H9 (cell line): ENCODE results near the gene SLX4IP. TPM values are rescaled to one million over a fixed set of nuclear protein-coding genes. Genes with fewer than 3 reads are reported as not detected.

Source experiments
- DNase-seq: peaks from one replicate; pipeline ENCODE4 v3.0.0-alpha.2; 2017
- H2AFZ ChIP-seq: one replicate; pipeline ENCODE4 v1.6.1; 2013; ENCODE audit warnings: mild to moderate bottlenecking, low read length, control low read depth, moderate library complexity
- H2AK5ac ChIP-seq: 2 replicates; pipeline ENCODE4 v1.6.1; 2013; ENCODE audit warnings: low read length, control low read depth, mixed read lengths; ENCODE audit not compliant: insufficient read length
- H2BK120ac ChIP-seq: one replicate; pipeline ENCODE4 v1.6.1; 2013; ENCODE audit warnings: low read depth, mild to moderate bottlenecking, low read length, control low read depth, inconsistent platforms; ENCODE audit not compliant: poor library complexity, severe bottlenecking
- H2BK12ac ChIP-seq: 2 replicates; pipeline ENCODE4 v1.6.1; 2013; ENCODE audit warnings: low read length, control low read depth, mixed read lengths, low read depth; ENCODE audit not compliant: insufficient read length
- H2BK15ac ChIP-seq: 2 replicates; pipeline ENCODE4 v1.6.1; 2013; ENCODE audit warnings: low read depth, low read length, control low read depth
- H2BK20ac ChIP-seq: one replicate; pipeline ENCODE4 v1.6.1; 2013; ENCODE audit warnings: low read depth, mild to moderate bottlenecking, low read length, control low read depth, inconsistent platforms; ENCODE audit not compliant: poor library complexity, severe bottlenecking
- H2BK5ac ChIP-seq: 2 replicates; pipeline ENCODE4 v1.6.1; 2013; ENCODE audit warnings: low read length, control low read depth, mixed read lengths; ENCODE audit not compliant: insufficient read length
- H3K14ac ChIP-seq: 2 replicates; pipeline ENCODE4 v1.6.1; 2013; ENCODE audit warnings: low read length, control low read depth; ENCODE audit not compliant: insufficient read depth
- H3K18ac ChIP-seq: 2 replicates; pipeline ENCODE4 v1.6.1; 2013; ENCODE audit warnings: low read depth, mild to moderate bottlenecking, mixed read lengths, low read length, control low read depth; ENCODE audit not compliant: insufficient read length
- H3K23ac ChIP-seq: 2 replicates; pipeline ENCODE4 v1.6.1; 2013; ENCODE audit warnings: low read length, control low read depth, mixed read lengths, low read depth; ENCODE audit not compliant: insufficient read length
- H3K23me2 ChIP-seq: 2 replicates; pipeline ENCODE4 v1.6.1; 2013; ENCODE audit warnings: low read depth, mild to moderate bottlenecking, mixed read lengths, low read length, control low read depth; ENCODE audit not compliant: insufficient read length, poor library complexity, severe bottlenecking
- H3K27ac ChIP-seq: 2 replicates; pipeline ENCODE4 v1.5.1; 2013; ENCODE audit warnings: low read length, control low read depth, mixed read lengths, low read depth; ENCODE audit not compliant: insufficient read length
- H3K27me3 ChIP-seq: 2 replicates; pipeline ENCODE4 v1.6.1; 2013; ENCODE audit warnings: low read length, control low read depth, inconsistent platforms; ENCODE audit not compliant: insufficient read depth
- H3K4ac ChIP-seq: 2 replicates; pipeline ENCODE4 v1.6.1; 2013; ENCODE audit warnings: low read depth, mild to moderate bottlenecking, control low read depth, inconsistent platforms, low read length, moderate library complexity
- H3K4me1 ChIP-seq: 2 replicates; pipeline ENCODE4 v1.6.1; 2013; ENCODE audit warnings: low read length, control low read depth, inconsistent platforms; ENCODE audit not compliant: insufficient read depth
- H3K4me2 ChIP-seq: 2 replicates; pipeline ENCODE4 v1.6.1; 2013; ENCODE audit warnings: low read length, control low read depth, mixed read lengths; ENCODE audit not compliant: insufficient read length, insufficient read depth
- H3K56ac ChIP-seq: 2 replicates; pipeline ENCODE4 v1.6.1; 2013; ENCODE audit warnings: low read depth, mild to moderate bottlenecking, mixed read lengths, low read length, control low read depth; ENCODE audit not compliant: insufficient read length
- H3K79me1 ChIP-seq: 2 replicates; pipeline ENCODE4 v1.6.1; 2013; ENCODE audit warnings: low read depth, mild to moderate bottlenecking, moderate library complexity, low read length, control low read depth, inconsistent platforms; ENCODE audit not compliant: insufficient read depth, poor library complexity, severe bottlenecking
- H3K79me2 ChIP-seq: 2 replicates; pipeline ENCODE4 v1.6.1; 2013; ENCODE audit warnings: low read length, control low read depth, inconsistent platforms; ENCODE audit not compliant: insufficient read depth
- H3K9ac ChIP-seq: 2 replicates; pipeline ENCODE4 v1.6.1; 2013; ENCODE audit warnings: low read length, control low read depth, mixed read lengths; ENCODE audit not compliant: insufficient read length; ENCODE audit errors: extremely low read depth
- H3K9me3 ChIP-seq: one replicate; pipeline ENCODE4 v1.6.1; 2013; ENCODE audit warnings: low read depth, low read length, inconsistent platforms; ENCODE audit not compliant: control insufficient read depth
- H3T11ph ChIP-seq: one replicate; pipeline ENCODE4 v1.6.1; 2013; ENCODE audit warnings: mild to moderate bottlenecking, low read length, control low read depth, inconsistent platforms
- H4K20me1 ChIP-seq: one replicate; pipeline ENCODE4 v1.6.1; 2013; ENCODE audit not compliant: control insufficient read depth, insufficient read length, insufficient read depth
- H4K5ac ChIP-seq: 2 replicates; pipeline ENCODE4 v1.6.1; 2013; ENCODE audit warnings: low read depth, mild to moderate bottlenecking, mixed read lengths, low read length, control low read depth; ENCODE audit not compliant: insufficient read length
- H4K8ac ChIP-seq: replicated peaks from 2 replicates; pipeline ENCODE4 v1.6.1; 2013; ENCODE audit warnings: low read length, control low read depth, mixed read lengths, low read depth; ENCODE audit not compliant: insufficient read length
- H4K91ac ChIP-seq: 2 replicates; pipeline ENCODE4 v1.6.1; 2013; ENCODE audit warnings: low read depth, mild to moderate bottlenecking, moderate library complexity, mixed read lengths, low read length, control low read depth; ENCODE audit not compliant: insufficient read length
- H3K27ac Mint-ChIP-seq, 3 experiments: 2 replicates in 2 of 3; 3 replicates in 1 of 3; pipeline ENCODE4 v1.8.0; 2020 to 2021; ENCODE audit warnings: mixed read lengths in 3 of 3, mild to moderate bottlenecking in 1 of 3, moderate library complexity in 1 of 3
- H3K27me3 Mint-ChIP-seq: 2 replicates; pipeline ENCODE4 v1.8.0; 2021; ENCODE audit warnings: low read depth, mild to moderate bottlenecking, moderate library complexity, mixed read lengths
- H3K36me3 Mint-ChIP-seq, 3 experiments: 2 replicates in 2 of 3; 3 replicates in 1 of 3; pipeline ENCODE4 v1.8.0; 2020 to 2021; ENCODE audit warnings: low read depth in 3 of 3, mixed read lengths in 3 of 3; ENCODE audit not compliant: insufficient read depth in 1 of 3
- H3K4me1 Mint-ChIP-seq, 2 experiments: 2 replicates each; pipeline ENCODE4 v1.8.0; 2020; ENCODE audit warnings: mixed read lengths in 2 of 2
- H3K4me3 Mint-ChIP-seq, 2 experiments: 2 replicates in 1 of 2; 3 replicates in 1 of 2; pipeline ENCODE4 v1.8.0; 2020 to 2021; ENCODE audit warnings: mild to moderate bottlenecking in 2 of 2, mixed read lengths in 2 of 2, moderate library complexity in 1 of 2
- H3K9me3 Mint-ChIP-seq, 2 experiments: 2 replicates in 1 of 2; 3 replicates in 1 of 2; pipeline ENCODE4 v1.8.0; 2020; ENCODE audit warnings: mild to moderate bottlenecking in 2 of 2, mixed read lengths in 2 of 2, moderate library complexity in 1 of 2
- WGBS: extraction: QIAGEN DNeasy Blood & Tissue Kit; methylation state at CpG from one replicate; pipeline ENCODE4 v1.1.7; 2013; ENCODE audit warnings: missing lambda C conversion rate, low lambda C conversion rate, mixed read lengths; ENCODE audit not compliant: insufficient read length; ENCODE audit errors: extremely low coverage; 5-methylcytosine and 5-hydroxymethylcytosine counted together
- total RNA-seq: library from RNA; stranded (reverse); gene quantifications from 2 replicates; pipeline ENCODE4 v1.2.1, GENCODE V29; 2021
- TF ChIP-seq, protein P1 (sequence below): fragments of 200-600 bp; sonication (generic); conservative IDR thresholded peaks from 3 replicates; pipeline ENCODE4 v1.8.0; 2021; ENCODE audit warnings: antibody characterized with exemption, mild to moderate bottlenecking

The SLX4IP gene
- total RNA-seq, 1 experiment from 2014 or later: 7.9 TPM

GRCh38 chr20:10555393-10555792 lies 120.3 kb downstream of the SLX4IP start:
- Histone ChIP-seq H4K91ac (no peak overlapping the region), H3K23ac (no peak overlapping the region), H4K20me1 (no peaks in the 10 kb centered on the region), H2BK120ac (no peak overlapping the region), H3K14ac (no peak overlapping the region), H3K4me2 (no peak overlapping the region), H3K9me3 (no peaks in the 10 kb centered on the region), H4K5ac (no peak overlapping the region), H3K79me2 (no peaks in the 10 kb centered on the region), H4K8ac (no peak overlapping the region), H3K27me3 (no peaks in the 10 kb centered on the region), H3K79me1 (no peaks in the 10 kb centered on the region), H3K56ac (no peak overlapping the region), H2BK15ac (no peak overlapping the region), H2AK5ac (no peak overlapping the region), H2BK20ac (no peak overlapping the region), H3K4ac (no peak overlapping the region), H3K27ac (no peak overlapping the region), H3T11ph (no peak overlapping the region), H3K18ac (no peak overlapping the region), H3K23me2 (no peaks in the 10 kb centered on the region), H2BK5ac (no peak overlapping the region), H3K9ac (no peak overlapping the region), H2AFZ (no peak overlapping the region), H3K4me1 (peaks cover 7% of the 10 kb centered on the region; the same call in 1 of the 2 replicates), H2BK12ac (no peak overlapping the region)
- Mint-ChIP-seq H3K4me3 (no peak overlapping the region), H3K9me3 (no peaks in the 10 kb centered on the region), H3K36me3 (no peaks in the 10 kb centered on the region), H3K27ac (no peak overlapping the region), H3K4me1 (peaks cover 60 to 67% of the 10 kb centered on the region in 2 experiments), H3K27me3 (no peaks in the 10 kb centered on the region)
- WGBS: no CpG with 5 or more reads among the region's 3 CpGs
- TF ChIP-seq, protein P1, sequence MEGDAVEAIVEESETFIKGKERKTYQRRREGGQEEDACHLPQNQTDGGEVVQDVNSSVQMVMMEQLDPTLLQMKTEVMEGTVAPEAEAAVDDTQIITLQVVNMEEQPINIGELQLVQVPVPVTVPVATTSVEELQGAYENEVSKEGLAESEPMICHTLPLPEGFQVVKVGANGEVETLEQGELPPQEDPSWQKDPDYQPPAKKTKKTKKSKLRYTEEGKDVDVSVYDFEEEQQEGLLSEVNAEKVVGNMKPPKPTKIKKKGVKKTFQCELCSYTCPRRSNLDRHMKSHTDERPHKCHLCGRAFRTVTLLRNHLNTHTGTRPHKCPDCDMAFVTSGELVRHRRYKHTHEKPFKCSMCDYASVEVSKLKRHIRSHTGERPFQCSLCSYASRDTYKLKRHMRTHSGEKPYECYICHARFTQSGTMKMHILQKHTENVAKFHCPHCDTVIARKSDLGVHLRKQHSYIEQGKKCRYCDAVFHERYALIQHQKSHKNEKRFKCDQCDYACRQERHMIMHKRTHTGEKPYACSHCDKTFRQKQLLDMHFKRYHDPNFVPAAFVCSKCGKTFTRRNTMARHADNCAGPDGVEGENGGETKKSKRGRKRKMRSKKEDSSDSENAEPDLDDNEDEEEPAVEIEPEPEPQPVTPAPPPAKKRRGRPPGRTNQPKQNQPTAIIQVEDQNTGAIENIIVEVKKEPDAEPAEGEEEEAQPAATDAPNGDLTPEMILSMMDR: no peak
- DNase-seq: no peak
